NB4 (cell line): ENCODE results near the gene RBMS1.

Experiments used
- DNase-seq: peaks from one replicate; pipeline ENCODE4 v3.0.0; 2010; ENCODE audit warnings: low read depth
- H3K4me3 ChIP-seq: one replicate; pipeline ENCODE4 v1.5.1; 2011; ENCODE audit warnings: mild to moderate bottlenecking, low read depth, low read length, moderate library complexity
- CTCF ChIP-seq: IDR thresholded peaks from one replicate; pipeline ENCODE4 v1.5.1; 2012; ENCODE audit warnings: low read depth, low read length
- MAX ChIP-seq: IDR thresholded peaks from 2 replicates; pipeline ENCODE4 v1.6.1; 2011; ENCODE audit warnings: low read depth, low read length
- MYC ChIP-seq: IDR thresholded peaks from 2 replicates; pipeline ENCODE4 v1.6.1; 2011; ENCODE audit warnings: low read depth, low read length
- POLR2A ChIP-seq: IDR thresholded peaks from 2 replicates; pipeline ENCODE4 v1.6.1; 2011; ENCODE audit warnings: mild to moderate bottlenecking; ENCODE audit not compliant: insufficient read length; ENCODE audit errors: extremely low read depth

Gene RBMS1

GRCh38 chr2:160509016-160509415, 15.4 kb upstream of the RBMS1 start:
- no peak for TF ChIP-seq CTCF
- no peak for TF ChIP-seq MYC
- TF ChIP-seq POLR2A = no peak
- no peak for TF ChIP-seq MAX
- DNase-seq = no peak
- no peak overlapping the region for H3K4me3 ChIP-seq

GRCh38 chr2:160507464-160507863, 13.9 kb upstream of the RBMS1 start:
- DNase-seq = no peak
- TF ChIP-seq MAX = no peak
- no peak for TF ChIP-seq MYC
- TF ChIP-seq CTCF = no peak
- TF ChIP-seq POLR2A = no peak
- no peak overlapping the region for H3K4me3 ChIP-seq

- H3K4me3 ChIP-seq = no peak overlapping the region
- DNase-seq = no peak
- TF ChIP-seq CTCF = no peak
- no peak for TF ChIP-seq POLR2A
- no peak for TF ChIP-seq MYC
- TF ChIP-seq MAX = no peak
Observed at GRCh38 chr2:160507046-160507407, 13.4 kb upstream of the RBMS1 start.

GRCh38 chr2:160506371-160507045, 12.9 kb upstream of the RBMS1 start:
- H3K4me3 ChIP-seq = no peak overlapping the region
- no peak for DNase-seq
- TF ChIP-seq POLR2A (no peak), MAX (no peak), CTCF (no peak), MYC (no peak)

- no peak for TF ChIP-seq CTCF
- TF ChIP-seq MYC = no peak
- no peak for TF ChIP-seq POLR2A
- TF ChIP-seq MAX = no peak
- no peak for DNase-seq
- no peak overlapping the region for H3K4me3 ChIP-seq
Observed at GRCh38 chr2:160505256-160505655, 11.6 kb upstream of the RBMS1 start.

GRCh38 chr2:160502478-160502877, 8.9 kb upstream of the RBMS1 start:
- DNase-seq = no peak
- no peak for TF ChIP-seq CTCF
- no peak overlapping the region for H3K4me3 ChIP-seq
